Panc1 (cell line): ENCODE data around the gene PHF13.

Source experiments
- POLR2AphosphoS5 ChIP-seq: IDR thresholded peaks from 2 replicates; pipeline ENCODE4 v1.6.1; 2012; ENCODE audit warnings: mild to moderate bottlenecking, low read depth, low read length, moderate library complexity
- SIN3A ChIP-seq: IDR thresholded peaks from 2 replicates; pipeline ENCODE4 v1.6.1; 2012; ENCODE audit warnings: low read depth, mild to moderate bottlenecking, low read length, moderate library complexity, borderline replicate concordance; ENCODE audit not compliant: insufficient read depth
- TF ChIP-seq, protein P1 (sequence below): fragments of 450-650 bp; IDR thresholded peaks from 2 replicates; pipeline ENCODE4 v1.5.1; 2017; ENCODE audit warnings: mild to moderate bottlenecking
- TF ChIP-seq, protein P2 (sequence below), 2 experiments: IDR thresholded peaks; 2 replicates each; pipeline ENCODE4 v1.6.1; 2011 to 2012; ENCODE audit warnings: low read depth in 2 of 2, control low read depth in 1 of 2, low read length in 1 of 2, mild to moderate bottlenecking in 1 of 2, moderate library complexity in 1 of 2; ENCODE audit not compliant: insufficient read depth in 1 of 2

DNA sequence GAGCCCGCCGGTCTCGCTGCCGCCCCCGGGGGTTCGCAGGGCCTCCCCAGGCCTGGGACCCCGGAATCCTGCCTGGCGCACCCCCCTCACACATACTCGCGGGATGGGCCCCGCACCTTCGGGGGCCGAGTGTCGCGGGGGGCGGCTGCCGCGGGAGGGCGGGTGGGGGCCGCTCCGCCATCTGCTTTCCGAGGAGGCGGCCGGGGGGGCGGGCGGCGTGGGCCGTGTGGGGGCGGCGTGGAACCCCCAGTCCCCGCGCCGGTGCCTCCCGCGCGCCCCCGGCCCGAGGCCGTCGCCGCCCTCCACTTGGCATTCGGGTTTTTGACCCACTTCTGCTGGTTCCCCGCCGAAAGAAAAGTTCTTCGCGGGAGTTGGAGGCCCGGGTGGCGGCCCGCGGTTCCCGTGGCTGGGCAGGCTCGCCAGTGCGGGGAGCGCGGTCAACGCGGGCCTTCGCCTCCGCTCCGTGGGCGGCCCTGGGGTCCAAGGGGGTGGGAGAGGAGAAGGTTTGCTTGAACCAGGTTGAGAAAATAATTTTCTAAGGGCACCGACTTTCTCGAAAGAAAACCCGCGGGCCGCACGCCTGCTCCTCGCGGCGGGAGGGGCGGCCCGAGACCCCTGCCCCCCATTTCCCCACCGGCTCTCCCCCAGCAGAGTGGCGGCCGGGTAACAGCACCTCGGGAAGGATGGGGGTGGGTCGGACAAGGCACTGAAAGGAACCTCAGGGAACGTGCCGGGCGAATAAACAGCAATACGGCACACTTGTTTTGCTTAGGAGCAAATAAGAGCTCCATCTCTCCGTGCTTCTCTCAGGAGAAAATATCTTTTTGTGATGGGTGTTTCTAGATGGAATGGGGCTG lies 1.6 kb downstream of the PHF13 start:
- TF ChIP-seq, protein P1, sequence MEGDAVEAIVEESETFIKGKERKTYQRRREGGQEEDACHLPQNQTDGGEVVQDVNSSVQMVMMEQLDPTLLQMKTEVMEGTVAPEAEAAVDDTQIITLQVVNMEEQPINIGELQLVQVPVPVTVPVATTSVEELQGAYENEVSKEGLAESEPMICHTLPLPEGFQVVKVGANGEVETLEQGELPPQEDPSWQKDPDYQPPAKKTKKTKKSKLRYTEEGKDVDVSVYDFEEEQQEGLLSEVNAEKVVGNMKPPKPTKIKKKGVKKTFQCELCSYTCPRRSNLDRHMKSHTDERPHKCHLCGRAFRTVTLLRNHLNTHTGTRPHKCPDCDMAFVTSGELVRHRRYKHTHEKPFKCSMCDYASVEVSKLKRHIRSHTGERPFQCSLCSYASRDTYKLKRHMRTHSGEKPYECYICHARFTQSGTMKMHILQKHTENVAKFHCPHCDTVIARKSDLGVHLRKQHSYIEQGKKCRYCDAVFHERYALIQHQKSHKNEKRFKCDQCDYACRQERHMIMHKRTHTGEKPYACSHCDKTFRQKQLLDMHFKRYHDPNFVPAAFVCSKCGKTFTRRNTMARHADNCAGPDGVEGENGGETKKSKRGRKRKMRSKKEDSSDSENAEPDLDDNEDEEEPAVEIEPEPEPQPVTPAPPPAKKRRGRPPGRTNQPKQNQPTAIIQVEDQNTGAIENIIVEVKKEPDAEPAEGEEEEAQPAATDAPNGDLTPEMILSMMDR = no peak
- TF ChIP-seq, protein P2, sequence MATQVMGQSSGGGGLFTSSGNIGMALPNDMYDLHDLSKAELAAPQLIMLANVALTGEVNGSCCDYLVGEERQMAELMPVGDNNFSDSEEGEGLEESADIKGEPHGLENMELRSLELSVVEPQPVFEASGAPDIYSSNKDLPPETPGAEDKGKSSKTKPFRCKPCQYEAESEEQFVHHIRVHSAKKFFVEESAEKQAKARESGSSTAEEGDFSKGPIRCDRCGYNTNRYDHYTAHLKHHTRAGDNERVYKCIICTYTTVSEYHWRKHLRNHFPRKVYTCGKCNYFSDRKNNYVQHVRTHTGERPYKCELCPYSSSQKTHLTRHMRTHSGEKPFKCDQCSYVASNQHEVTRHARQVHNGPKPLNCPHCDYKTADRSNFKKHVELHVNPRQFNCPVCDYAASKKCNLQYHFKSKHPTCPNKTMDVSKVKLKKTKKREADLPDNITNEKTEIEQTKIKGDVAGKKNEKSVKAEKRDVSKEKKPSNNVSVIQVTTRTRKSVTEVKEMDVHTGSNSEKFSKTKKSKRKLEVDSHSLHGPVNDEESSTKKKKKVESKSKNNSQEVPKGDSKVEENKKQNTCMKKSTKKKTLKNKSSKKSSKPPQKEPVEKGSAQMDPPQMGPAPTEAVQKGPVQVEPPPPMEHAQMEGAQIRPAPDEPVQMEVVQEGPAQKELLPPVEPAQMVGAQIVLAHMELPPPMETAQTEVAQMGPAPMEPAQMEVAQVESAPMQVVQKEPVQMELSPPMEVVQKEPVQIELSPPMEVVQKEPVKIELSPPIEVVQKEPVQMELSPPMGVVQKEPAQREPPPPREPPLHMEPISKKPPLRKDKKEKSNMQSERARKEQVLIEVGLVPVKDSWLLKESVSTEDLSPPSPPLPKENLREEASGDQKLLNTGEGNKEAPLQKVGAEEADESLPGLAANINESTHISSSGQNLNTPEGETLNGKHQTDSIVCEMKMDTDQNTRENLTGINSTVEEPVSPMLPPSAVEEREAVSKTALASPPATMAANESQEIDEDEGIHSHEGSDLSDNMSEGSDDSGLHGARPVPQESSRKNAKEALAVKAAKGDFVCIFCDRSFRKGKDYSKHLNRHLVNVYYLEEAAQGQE (IDR thresholded peaks at IDR 0.05; ENCODE audit: insufficient read depth in 1 of 2, low read depth in 2 of 2, low read length in 1 of 2) = no peak
- TF ChIP-seq POLR2AphosphoS5 (no peak), SIN3A (0 out of 2 replicates have a peak, but pooled peaks have one; percentile 28)
